ENCODE results near the gene SCUBE1. TPM values are rescaled to one million over a fixed set of nuclear protein-coding genes. Genes with fewer than 3 reads are reported as not detected.

The SCUBE1 gene
- total RNA-seq, 2 experiments from 2014 or later = not detected

DNA sequence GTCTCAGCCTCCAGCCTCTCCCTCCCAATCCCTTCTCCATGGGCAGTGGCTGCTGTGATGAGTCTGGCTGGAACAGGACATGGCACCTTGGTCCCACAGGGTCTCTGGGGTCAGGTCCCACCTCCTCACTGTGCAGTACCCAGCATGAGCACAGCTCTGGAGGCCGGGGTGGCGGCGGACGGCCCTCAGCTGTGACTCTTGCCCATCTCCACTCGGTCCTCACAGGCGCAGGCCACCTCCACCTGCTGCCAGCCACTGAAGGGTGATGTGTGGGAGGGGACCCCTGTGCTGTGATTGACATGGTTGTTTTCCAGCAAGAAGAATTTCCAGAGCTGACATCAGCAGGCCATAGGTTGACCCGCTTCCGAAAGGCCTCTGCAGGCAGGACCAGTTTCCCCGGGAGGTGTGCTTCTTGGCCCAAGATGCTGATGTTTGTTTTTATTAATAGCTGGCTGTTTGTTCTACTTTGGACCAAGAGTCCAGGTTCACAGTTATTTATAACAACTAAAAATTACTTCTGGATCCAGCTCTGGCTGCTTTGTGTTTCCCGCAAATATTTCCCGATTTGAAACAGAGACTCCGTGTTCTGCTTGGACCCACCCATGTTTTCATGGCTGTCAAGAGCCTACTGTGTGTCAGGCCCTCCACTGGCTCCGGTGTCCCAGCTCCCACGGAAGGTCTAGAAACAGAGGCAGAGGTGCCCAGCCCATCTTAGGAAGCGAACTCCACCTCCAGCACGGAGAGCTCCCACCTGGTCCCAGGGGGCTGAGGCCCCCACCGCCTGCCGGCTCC lies 45.7 kb downstream of the SCUBE1 start:
- DNase-seq = no peak
- POLR2A ChIA-PET = no interaction called here
- Mint-ChIP-seq H3K27me3 (no peaks in the 10 kb centered on the region), H3K27ac (no peak overlapping the region), H3K4me3 (no peak overlapping the region), H3K36me3 (ENCODE audit: low read depth) (no peaks in the 10 kb centered on the region), H3K4me1 (no peaks in the 10 kb centered on the region), H3K9me3 (ENCODE audit: low read depth) (no peaks in the 10 kb centered on the region)
- intact Hi-C loops (cut with DNase I, micrococcal nuclease) = no loop called here
- CTCF ChIA-PET = interaction anchor here (1.7 kb wide), 1 partner anchor 11 kb away, joined by 8 read pairs; no protein-coding TSS in a partner anchor
- no peak for ATAC-seq

DNA sequence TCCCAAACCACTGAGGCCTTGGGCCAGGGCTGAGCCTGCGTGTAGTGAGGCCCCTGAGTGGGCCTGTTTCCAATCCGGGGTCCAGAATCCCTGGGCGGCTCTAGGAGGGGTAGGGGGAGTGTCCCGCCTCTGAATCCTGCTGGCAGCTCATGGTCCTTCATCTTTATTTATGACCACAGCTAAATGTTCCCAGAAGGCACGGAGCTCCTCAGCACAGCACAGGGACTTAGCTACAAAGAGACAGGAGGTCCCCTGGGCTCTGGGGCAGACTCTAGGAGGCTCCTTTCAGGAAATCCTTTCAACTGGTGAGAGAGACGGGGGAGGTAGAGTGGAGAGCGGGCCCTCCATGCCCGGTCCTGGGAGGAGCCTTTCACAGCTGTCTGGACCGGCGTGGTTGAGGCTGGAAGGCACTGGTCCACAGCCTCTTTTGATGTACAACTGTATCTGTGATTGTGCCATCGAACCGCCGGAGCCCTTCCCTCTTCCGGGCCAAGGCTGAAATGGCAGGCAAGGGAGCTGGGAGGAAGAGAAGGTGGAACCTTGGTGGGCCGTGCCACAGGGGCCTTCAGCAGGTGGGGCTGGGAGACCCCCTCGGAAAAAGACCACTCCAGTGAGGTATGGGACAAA lies 46.8 kb downstream of the SCUBE1 start:
- CTCF ChIA-PET = interaction anchor here (1.2 to 1.4 kb wide), 2 partner anchors 11 to 22 kb away, joined by 3 read pairs; no protein-coding TSS in a partner anchor
- ATAC-seq (no peak), DNase-seq (no peak)
- intact Hi-C loops (cut with DNase I, micrococcal nuclease) = no loop called here
- no peaks in the 10 kb centered on the region for H3K9me3 Mint-ChIP-seq (ENCODE audit: low read depth)
- H3K4me3 Mint-ChIP-seq = no peak overlapping the region
- POLR2A ChIA-PET = no interaction called here
- H3K27me3 Mint-ChIP-seq = no peaks in the 10 kb centered on the region
- no peaks in the 10 kb centered on the region for H3K4me1 Mint-ChIP-seq
- no peak overlapping the region for H3K27ac Mint-ChIP-seq
- no peaks in the 10 kb centered on the region for H3K36me3 Mint-ChIP-seq (ENCODE audit: low read depth)

DNA sequence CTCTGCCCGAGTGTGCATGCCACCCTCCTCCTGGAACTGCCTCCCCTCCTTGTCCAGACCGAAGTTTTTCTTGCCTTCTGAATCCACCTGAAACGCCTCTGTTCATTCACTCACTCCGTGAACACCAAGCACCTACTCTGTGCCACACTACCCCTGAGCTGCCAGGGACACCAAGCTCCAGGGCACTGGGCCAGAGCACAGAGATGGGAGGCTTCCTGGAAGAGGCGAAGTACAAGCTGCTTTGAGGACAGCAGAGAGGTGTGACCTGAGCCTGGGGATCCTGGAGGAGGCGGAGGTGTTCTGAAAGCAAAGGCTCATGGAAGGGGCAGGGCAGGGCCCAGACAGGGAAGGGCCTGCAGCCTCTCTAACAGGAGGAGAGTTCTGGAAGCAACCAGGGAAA lies 47.5 kb downstream of the SCUBE1 start:
- Mint-ChIP-seq H3K4me1 (no peaks in the 10 kb centered on the region), H3K27me3 (no peaks in the 10 kb centered on the region), H3K4me3 (no peak overlapping the region), H3K27ac (no peak overlapping the region), H3K9me3 (ENCODE audit: low read depth) (no peaks in the 10 kb centered on the region), H3K36me3 (ENCODE audit: low read depth) (no peaks in the 10 kb centered on the region)
- CTCF ChIA-PET = interaction anchor here (1.0 to 1.4 kb wide), 3 partner anchors 11 to 21 kb away, joined by 3 read pairs; no protein-coding TSS in a partner anchor
- DNase-seq (no peak), ATAC-seq (no peak)
- intact Hi-C loops (cut with DNase I, micrococcal nuclease) = no loop called here
- POLR2A ChIA-PET = no interaction called here

DNA sequence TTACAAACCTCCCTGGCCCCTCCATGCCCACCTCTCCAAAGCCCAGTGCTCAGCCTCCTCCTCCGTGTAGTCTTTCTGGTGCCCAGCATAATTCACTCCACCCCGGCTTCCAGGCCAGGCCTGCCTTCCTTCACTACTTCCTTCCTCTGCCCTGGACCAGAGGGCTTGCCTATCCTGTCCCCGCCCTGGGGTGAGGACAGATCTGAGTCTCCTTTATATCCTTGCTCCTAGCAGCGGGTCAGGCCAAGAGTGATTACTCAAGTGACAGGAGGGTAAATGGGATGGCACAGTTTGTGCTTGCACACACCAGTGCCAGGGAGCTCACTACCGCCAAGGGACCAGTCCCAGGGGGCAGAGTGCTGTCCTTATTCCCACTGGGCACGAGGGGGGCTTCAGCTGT lies 48.0 kb downstream of the SCUBE1 start:
- Mint-ChIP-seq H3K9me3 (ENCODE audit: low read depth) (no peaks in the 10 kb centered on the region), H3K4me1 (no peaks in the 10 kb centered on the region), H3K4me3 (no peak overlapping the region), H3K27me3 (no peaks in the 10 kb centered on the region), H3K36me3 (ENCODE audit: low read depth) (no peaks in the 10 kb centered on the region), H3K27ac (no peak overlapping the region)
- POLR2A ChIA-PET = no interaction called here
- no peak for DNase-seq
- no peak for ATAC-seq
- intact Hi-C loops (cut with DNase I, micrococcal nuclease) = no loop called here
- CTCF ChIA-PET = interaction anchor here (1.0 to 1.4 kb wide), 4 partner anchors 12 to 62 kb away, joined by 3 read pairs; no protein-coding TSS in a partner anchor

DNA sequence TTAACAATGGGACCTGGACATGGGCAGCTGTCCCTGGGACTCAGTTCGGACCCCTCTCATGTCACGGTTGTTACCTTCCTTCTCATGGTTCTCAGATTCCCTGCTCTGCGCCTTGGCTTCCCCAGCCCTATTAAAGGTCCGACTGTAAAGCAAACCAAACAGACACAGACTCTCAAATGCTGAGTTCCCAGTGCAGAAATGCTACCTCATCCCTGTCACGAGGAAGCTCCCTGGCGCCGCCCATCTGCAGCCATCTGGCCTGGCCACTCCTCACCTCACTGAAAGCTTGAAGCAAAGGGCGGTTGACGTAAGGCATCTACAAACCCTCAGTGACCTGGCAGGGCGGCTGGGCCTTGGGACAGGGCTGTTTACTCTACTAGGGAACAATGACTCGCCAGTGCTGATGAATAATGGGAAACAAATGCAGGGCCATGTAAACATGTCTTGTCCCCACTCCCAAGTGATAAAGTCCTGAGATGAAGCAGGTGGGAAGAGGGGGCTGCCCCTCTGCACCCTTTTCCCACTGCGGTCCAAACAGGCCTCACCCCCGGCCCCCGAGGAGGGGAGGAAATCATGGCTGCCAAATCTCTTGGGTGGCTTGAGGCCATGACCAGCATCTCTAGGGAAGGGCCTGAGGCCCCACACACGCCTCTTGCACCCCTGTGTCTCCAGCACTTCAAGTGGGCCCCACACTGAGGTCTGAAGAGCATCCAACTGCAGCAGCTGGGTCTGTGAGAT lies 49.3 kb downstream of the SCUBE1 start:
- ChIA-PET CTCF (interaction anchor here (1.0 kb wide), 1 partner anchor 19 kb away, joined by 3 read pairs; no protein-coding TSS in a partner anchor), POLR2A (no interaction called here)

DNA sequence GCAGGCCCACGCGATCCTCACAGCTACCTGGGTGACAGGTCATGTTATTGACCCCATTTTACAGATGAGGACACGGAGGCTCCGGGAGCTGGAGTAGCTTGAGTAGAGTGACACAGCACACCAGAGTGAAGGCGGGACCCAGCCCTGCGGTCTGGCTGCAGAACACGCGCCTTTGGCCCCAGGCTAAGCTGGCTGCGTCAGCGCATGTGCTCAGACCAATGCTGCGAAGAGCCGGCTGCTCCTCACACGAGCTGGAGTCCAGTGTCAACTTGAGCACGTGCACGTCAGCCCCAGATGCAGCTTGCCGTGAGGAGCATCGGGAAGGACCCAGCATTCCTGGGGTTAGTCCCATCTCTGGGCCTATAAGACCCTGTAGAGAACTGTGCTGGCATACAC lies 49.9 kb downstream of the SCUBE1 start:
- no peak overlapping the region for H3K4me3 Mint-ChIP-seq
- DNase-seq (no peak), ATAC-seq (no peak)
- CTCF ChIA-PET = interaction anchor here (1.0 kb wide), 1 partner anchor 19 kb away, joined by 3 read pairs; no protein-coding TSS in a partner anchor
- H3K4me1 Mint-ChIP-seq = no peaks in the 10 kb centered on the region
- H3K9me3 Mint-ChIP-seq (ENCODE audit: low read depth) = no peaks in the 10 kb centered on the region
- intact Hi-C loops (cut with DNase I, micrococcal nuclease) = no loop called here
- H3K27ac Mint-ChIP-seq = no peak overlapping the region
- POLR2A ChIA-PET = no interaction called here
- H3K27me3 Mint-ChIP-seq = no peaks in the 10 kb centered on the region
- no peaks in the 10 kb centered on the region for H3K36me3 Mint-ChIP-seq (ENCODE audit: low read depth)

More for the DNA sequence above, 49.3 kb downstream of the SCUBE1 start:
- Mint-ChIP-seq H3K9me3 (ENCODE audit: low read depth) (no peaks in the 10 kb centered on the region), H3K4me1 (no peaks in the 10 kb centered on the region), H3K27ac (no peak overlapping the region), H3K4me3 (no peak overlapping the region), H3K27me3 (no peaks in the 10 kb centered on the region), H3K36me3 (ENCODE audit: low read depth) (no peaks in the 10 kb centered on the region)
- DNase-seq (no peak), ATAC-seq (no peak)
- intact Hi-C loops (cut with DNase I, micrococcal nuclease) = no loop called here

DNA sequence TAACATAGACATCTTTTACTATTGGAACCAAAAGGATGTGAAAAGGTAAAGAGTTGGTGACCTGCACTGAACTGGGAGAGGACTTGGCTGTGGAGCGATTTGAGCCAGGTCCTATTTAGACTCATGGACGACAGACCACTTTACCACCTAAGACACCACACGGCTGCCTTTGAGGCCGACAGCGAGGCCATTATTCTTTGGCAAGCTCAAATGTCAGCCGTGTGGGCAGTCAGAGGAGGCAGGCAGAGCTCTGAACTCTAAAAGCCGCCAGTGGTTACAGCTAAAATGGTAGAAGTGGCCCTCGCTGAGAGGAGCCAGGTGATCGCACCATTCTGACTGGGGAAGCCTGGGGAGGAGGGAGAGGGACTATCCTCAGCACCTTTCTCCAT lies 50.5 kb downstream of the SCUBE1 start:
- ATAC-seq = no peak
- intact Hi-C loops (cut with DNase I, micrococcal nuclease) = no loop called here
- POLR2A ChIA-PET = no interaction called here
- Mint-ChIP-seq H3K9me3 (ENCODE audit: low read depth) (no peaks in the 10 kb centered on the region), H3K27ac (no peak overlapping the region), H3K4me3 (no peak overlapping the region), H3K4me1 (no peaks in the 10 kb centered on the region), H3K27me3 (no peaks in the 10 kb centered on the region), H3K36me3 (ENCODE audit: low read depth) (no peaks in the 10 kb centered on the region)
- no peak for DNase-seq
- CTCF ChIA-PET = interaction anchor here (1.0 kb wide), 1 partner anchor 18 kb away, joined by 3 read pairs; no protein-coding TSS in a partner anchor

DNA sequence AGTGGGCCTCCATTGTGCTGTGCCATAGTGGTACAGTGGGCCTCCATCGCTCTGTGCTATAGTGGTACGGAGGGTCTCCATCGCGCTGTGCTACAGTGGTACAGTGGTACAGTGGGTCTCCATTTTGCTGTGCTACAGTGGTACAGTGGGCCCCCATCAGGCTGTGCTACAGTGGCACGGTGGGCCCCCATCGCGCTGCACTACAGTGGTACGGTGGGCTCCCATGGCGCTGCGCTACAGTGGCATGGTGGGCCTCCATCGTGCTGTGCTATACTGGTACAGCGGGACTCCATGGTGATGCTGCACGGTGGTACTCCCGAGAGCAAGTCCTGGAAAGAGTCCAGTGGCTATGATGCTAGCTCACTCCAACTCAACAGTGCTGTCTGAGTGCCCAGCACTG lies 51.8 kb downstream of the SCUBE1 start:
- intact Hi-C loops (cut with DNase I, micrococcal nuclease) = no loop called here
- ATAC-seq (no peak), DNase-seq (no peak)
- H3K4me3 Mint-ChIP-seq = no peak overlapping the region
- no peaks in the 10 kb centered on the region for H3K9me3 Mint-ChIP-seq (ENCODE audit: low read depth)
- ChIA-PET CTCF (no interaction called here), POLR2A (no interaction called here)
- H3K4me1 Mint-ChIP-seq = no peaks in the 10 kb centered on the region
- H3K36me3 Mint-ChIP-seq (ENCODE audit: low read depth) = no peaks in the 10 kb centered on the region
- no peak overlapping the region for H3K27ac Mint-ChIP-seq
- no peaks in the 10 kb centered on the region for H3K27me3 Mint-ChIP-seq

DNA sequence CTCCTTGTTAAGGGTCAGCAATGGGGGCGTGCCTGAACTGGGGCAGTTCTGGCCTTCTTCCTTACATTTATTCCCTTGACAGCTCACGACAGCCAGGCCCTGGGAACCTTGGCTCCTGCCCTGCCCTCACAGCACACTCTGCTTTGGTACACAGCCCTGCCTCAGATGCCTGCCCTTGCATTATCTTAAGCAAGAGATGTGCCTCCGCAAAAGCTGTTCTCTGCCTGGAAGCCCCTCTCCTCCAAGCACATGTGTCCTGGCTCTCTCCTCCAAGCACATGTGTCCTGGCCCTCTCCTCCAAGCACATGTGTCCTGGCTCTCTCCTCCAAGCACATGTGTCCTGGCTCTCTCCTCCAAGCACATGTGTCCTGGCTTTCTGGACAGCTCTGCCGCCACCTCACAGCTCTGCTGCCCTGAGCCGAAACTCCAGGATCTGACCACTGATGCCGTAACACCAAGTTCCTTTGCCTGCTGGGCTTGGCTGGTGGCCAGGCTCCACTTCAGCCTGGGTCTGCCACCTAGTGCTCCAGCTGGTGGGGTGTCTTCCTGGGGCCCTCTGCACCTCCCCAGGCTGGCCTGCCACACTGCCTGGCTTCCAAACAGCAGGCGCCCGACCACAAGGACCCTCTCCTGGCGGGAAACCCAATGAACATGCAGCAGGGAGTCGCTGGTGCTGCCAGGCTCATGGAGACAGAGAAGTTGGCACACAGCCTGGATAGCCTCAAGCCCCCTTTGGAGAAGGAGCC lies 53.0 kb downstream of the SCUBE1 start:
- intact Hi-C loops (cut with DNase I, micrococcal nuclease) = no loop called here
- DNase-seq = no peak
- ATAC-seq = no peak
- no peaks in the 10 kb centered on the region for H3K36me3 Mint-ChIP-seq (ENCODE audit: low read depth)
- CTCF ChIA-PET = interaction anchor here (0.8 kb wide), 1 partner anchor 42 kb away, joined by 3 read pairs; no protein-coding TSS in a partner anchor
- no peaks in the 10 kb centered on the region for H3K9me3 Mint-ChIP-seq (ENCODE audit: low read depth)
- H3K4me1 Mint-ChIP-seq = no peaks in the 10 kb centered on the region
- no peak overlapping the region for H3K4me3 Mint-ChIP-seq
- H3K27me3 Mint-ChIP-seq = no peaks in the 10 kb centered on the region
- no peak overlapping the region for H3K27ac Mint-ChIP-seq
- POLR2A ChIA-PET = no interaction called here

DNA sequence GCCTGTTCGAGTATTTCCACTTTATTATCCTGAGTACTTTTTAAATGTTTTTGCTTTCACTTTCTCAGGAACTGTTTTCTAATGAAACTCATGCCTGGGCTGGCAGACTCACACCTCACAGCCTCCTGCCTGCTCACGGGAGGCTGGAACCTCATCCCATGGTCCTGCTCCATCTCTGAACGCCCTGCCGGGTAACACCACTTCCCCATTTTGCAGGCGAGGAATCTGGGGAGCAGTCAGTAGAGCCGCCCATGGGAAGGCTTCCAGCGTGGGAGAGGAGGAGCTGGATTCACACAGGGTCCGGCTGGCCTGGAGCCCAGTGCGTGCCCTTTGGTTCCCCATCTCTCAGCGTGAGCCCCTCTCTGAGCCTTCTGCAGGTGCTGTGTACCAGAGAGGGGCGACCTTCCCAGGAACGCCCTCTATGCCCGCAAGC lies 53.6 kb downstream of the SCUBE1 start:
- ATAC-seq (no peak), DNase-seq (no peak)
- POLR2A ChIA-PET = no interaction called here
- intact Hi-C loops (cut with DNase I, micrococcal nuclease) = no loop called here
- Mint-ChIP-seq H3K27me3 (no peaks in the 10 kb centered on the region), H3K36me3 (ENCODE audit: low read depth) (no peaks in the 10 kb centered on the region), H3K9me3 (ENCODE audit: low read depth) (no peaks in the 10 kb centered on the region), H3K4me1 (no peaks in the 10 kb centered on the region), H3K27ac (no peak overlapping the region), H3K4me3 (no peak overlapping the region)
- CTCF ChIA-PET = interaction anchor here (0.8 kb wide), 1 partner anchor 41 kb away, joined by 3 read pairs; no protein-coding TSS in a partner anchor

DNA sequence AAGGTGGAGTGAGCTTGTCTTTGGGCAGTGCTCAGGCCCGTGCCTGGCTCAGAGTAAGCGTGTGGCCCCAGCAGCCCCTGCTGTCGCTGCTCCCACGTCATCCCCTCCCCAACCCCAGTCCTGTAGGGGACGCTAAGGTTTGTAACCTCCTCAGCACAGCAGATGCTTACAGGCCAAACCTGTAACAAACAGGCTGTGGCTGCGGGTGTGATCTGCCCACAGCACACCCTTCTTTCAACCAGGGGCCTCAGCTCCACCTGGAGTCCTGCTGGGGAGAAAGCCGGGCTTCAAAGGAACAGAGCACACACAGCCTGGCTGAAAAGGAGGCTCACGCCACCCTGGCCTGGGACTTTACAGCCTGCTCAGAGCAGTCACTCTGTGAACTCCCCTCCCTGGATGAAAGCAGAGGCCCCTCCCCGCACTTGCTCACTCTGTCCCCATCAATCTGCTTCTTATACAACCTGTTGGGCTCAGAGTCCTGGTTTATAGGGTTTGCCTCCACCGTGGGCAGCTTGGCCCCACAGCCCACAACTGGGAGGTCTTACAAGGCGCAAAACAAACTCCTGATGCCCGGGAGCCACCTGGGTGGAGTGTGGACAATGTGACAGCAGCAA lies 54.3 kb downstream of the SCUBE1 start:
- CTCF ChIA-PET = interaction anchor here (0.6 kb wide), 1 partner anchor 507 kb away, joined by 3 read pairs; no protein-coding TSS in a partner anchor
- no peak for DNase-seq
- H3K4me3 Mint-ChIP-seq = no peak overlapping the region
- H3K27ac Mint-ChIP-seq = no peak overlapping the region
- H3K27me3 Mint-ChIP-seq = no peaks in the 10 kb centered on the region
- POLR2A ChIA-PET = no interaction called here
- H3K9me3 Mint-ChIP-seq (ENCODE audit: low read depth) = no peaks in the 10 kb centered on the region
- intact Hi-C loops (cut with DNase I, micrococcal nuclease) = no loop called here
- H3K36me3 Mint-ChIP-seq (ENCODE audit: low read depth) = no peaks in the 10 kb centered on the region
- H3K4me1 Mint-ChIP-seq = no peaks in the 10 kb centered on the region
- ATAC-seq = no peak

Measured in activated CD4-positive, alpha-beta T cell treated with anti-CD3 and anti-CD28 coated beads for 36 hours (primary cell).